Midbrain (tissue), 1 donor: ENCODE measurements around the gene DYNC2H1.

ENCODE experiments used
- DNase-seq: peaks from one replicate; lab custom pipeline; 2025; lab: John Stamatoyannopoulos, UW

The DYNC2H1 gene

DNA sequence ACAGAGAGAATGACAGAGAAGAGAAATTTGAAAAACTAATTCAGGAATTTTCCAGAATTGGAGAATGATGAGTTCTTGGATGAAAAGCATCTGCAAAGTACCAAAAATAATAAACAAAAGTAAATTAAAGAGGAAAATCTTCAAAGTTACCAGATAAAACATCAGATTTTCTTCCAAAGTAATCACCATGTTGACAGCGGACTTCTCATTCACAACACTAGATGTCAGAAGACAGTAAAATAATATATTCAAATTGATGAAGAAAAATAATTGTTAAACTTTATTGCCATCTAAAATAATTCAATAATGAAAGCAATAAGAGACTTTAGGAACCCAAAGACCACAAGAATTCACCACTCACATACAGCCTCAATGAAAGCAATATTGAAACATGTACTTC is 355.2 kb downstream of the DYNC2H1 start:
- no peak for DNase-seq

DNA sequence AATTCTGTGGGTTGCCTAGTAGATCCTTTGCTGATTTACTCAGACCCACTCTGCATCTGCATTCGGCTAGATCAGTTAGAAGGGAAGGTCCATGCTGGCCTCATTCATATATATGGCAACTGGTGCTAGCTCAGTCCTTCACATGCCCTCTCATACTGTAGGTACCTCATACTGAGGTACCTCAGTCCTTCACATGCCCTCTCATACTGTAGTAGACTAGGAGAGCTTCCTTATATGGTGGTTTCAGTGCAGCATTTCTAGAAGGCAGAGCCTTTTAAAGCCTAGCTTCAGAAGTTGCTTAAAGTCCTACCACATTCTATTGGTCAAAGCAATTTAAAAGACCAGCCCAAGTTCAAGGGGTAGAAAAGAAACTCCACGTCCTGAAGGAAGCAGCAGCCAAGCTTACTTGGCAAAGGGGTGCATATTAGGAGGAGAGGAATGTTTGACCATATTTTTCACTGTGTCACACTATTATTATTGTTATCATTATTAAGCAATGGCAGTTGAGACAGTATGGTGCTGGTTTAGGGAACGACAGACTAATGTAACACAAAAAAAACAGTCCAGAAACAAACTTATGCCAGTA is 356.4 kb downstream of the DYNC2H1 start:
- no peak for DNase-seq

DNA sequence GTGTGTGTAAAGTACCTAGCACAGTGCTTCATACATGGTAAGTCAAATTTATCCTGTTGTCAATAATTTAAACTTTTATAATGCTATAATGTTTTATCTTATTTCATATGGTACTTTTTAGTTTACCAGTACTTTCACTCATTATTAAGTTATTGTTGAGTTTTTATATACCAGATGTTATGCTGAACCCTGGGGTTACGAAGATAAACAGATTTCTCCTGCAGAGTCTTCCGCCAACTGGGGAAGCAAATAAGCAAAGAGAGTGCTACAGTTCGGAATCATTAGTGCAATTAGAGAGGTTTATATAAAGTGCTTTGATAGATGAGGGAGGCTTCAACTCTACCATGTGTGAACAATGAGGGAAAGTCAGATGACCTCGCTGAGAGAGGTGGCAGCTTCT is 362.3 kb downstream of the DYNC2H1 start:
- DNase-seq: no peak

DNA sequence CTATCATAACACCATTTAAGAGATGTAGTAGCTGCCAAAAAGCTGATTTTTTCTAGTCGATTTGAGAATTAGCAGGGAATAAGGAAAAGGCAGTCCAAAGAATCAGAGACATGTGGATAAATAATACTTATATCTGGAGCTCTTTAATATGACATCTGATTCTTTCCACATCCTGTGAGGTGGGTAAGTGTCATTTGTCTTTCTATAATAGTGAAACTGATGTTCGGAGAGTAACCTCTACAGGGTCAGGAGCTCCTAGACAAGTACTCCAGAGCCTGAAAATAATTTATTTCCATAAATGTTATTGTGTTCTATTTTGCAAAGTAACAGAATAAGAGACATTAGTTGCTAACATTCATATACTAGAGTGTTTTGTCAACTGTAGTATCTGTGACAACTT is 367.6 kb downstream of the DYNC2H1 start:
- no peak for DNase-seq

DNA sequence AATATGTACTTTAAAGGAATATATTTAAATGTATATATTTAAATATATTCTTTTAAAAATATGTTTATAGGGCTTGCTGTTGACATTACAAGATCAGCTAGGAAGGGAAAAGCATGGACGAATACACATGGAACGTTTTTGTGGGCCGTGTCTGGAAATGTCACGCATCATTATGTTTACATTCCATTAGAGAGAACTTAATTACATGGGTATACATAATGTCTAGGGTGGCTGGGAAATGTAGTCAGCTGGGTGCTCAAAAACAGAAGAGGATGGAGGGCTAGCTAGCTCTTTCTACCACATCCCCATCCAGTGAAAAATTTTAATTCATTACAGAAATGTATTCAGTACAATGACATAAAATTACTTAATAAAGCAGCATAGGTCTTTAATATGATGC is 371.2 kb downstream of the DYNC2H1 start:
- no peak for DNase-seq

DNA sequence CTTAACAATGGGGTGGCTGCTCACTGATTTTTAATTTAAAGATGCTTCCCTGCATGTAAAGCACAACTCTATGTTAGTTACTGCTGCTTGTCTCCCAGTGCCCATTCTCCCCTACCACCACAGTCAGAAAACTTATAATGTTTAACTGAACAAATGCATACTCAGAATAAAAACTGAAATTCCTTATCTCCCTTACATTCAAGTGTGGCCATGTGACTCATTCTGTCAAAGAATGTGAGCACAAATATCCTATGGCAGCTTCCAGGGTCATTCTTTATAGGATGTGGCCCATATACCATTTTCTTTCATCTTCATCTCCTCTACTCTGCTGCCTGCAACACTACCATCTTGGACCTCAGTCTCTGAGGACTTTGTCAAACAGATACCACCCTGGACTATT is 374.8 kb downstream of the DYNC2H1 start:
- DNase-seq: no peak

DNA sequence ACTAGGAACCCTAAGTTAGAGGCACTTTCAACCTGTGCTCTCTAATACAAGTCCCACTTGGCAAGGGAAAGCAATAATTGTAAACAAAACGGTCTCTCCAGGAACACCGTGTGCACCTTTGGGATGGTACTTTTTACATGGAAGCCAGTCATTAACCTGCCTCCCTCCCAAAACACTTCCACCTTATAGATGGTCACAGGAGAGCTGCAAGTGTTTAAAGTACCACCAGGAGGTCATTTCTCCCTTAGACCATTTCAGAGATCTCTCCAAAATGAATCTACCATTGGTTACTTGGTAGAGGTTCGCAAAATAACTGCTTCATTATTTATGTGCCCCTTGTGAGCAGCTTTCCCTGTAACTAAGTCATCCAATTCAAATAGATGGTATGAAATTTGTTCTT is 375.3 kb downstream of the DYNC2H1 start:
- DNase-seq: no peak

DNA sequence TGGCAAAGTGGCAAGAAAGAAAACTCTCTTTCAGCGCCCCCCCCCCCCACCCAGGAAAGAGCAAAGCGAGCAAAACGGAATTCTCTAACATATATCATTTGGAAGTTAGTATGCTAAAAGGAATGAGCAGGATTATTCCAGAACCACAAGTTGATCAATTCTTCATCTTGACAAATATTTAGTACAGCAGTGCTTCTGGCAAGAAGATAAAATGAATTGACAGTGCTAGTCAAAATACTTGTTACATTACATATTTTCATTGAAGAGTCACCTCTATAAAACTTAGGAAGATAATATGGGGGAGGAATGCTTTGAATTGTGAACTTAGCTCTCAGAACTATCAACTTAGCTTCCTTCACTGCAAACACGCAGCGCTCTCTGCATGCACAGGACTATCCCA is 377.4 kb downstream of the DYNC2H1 start:
- no peak for DNase-seq

DNA sequence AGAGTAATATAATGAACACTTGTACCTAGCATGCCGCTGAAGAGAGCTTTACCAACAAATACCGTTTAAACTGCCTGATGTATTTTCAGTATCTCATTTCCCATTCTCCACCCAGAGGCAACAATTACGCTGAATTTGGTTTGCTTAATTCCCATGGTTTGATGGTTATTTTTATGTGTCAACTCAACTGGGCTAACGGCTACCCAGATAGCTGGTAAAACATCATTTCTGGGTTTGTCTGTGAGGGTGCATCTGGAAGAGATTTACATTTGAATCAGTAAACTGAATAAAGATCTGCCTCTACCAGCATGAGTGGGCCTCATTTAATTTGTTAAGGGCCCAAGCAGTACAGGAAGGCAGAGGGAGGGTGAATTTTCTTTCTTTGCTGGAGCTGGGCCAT is 377.9 kb downstream of the DYNC2H1 start:
- no peak for DNase-seq

DNA sequence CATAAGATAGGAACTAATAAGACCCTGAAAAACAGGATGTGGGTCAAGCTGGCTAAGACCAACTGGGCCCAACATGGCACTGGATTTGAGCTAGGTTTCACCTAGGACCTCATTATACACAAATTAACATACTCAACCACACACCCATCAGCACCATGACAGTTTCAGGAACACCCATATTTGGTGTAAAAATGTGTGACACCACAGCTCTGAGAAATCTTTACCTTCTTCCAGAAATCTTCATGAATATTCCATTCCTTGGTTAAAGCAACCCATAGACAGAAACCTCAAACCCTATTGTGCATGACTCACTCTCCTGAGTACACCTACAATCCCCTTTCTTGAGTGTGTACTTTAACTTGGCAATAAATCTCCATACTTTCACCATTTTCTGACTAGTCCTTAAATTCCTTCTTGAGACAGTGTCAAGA is 378.8 kb downstream of the DYNC2H1 start:
- no peak for DNase-seq

DNA sequence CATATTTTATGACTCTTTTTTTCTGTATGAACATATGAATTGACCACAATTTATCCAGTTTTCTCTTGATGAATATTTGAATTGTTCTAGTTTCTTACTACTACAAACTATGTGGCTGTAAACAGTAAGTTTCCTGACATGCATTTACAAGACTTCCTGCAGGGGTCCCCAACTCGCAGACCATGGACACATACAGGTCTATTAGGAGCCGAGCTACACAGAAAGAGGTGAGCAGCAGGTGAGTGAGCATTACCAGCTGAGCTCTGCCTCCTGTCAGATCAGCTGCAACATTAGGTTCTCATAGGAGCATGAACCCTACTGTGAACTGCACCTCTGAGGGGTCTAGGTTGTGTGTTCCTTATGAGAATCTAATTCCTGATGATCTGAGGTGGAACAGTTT is 379.4 kb downstream of the DYNC2H1 start:
- DNase-seq: no peak

DNA sequence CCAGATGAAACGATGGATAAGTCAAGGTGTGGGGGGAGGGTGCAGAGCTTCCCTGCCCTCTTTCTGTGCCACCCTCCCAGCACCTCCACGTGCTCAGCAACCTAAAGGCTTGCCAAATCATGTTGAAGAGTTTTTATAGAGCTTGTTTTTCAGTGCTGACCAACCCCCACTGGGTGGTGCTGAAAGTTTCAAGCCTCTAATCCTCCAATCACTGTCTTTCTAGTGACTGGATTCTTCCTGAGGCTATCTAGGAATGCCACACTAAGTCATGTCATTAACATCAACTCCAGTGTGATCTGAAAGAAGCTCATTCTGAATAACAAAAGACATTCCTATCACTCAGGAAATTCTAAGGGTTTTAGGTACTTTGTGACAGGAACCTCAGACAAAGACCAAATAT is 382.6 kb downstream of the DYNC2H1 start:
- DNase-seq: no peak

DNA sequence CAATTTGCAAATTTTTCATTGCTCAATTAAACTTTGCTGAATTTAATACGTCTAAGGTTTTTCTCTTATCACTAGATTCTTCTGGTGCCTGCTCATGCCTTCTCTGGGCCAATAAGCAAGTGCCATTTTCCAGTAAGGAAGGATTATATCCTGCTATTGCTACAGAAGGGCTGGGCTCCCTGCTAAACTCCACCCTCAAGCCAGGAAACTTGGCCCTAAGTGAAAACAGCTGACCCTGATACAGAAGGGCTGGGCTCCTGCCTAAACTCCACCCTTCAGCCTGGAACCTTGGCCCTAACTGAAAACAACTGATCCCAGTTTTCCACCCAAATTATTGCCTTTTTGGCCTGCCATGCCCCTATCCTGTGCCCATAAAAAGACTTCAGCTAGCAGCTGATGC is 385.3 kb downstream of the DYNC2H1 start:
- DNase-seq: no peak

DNA sequence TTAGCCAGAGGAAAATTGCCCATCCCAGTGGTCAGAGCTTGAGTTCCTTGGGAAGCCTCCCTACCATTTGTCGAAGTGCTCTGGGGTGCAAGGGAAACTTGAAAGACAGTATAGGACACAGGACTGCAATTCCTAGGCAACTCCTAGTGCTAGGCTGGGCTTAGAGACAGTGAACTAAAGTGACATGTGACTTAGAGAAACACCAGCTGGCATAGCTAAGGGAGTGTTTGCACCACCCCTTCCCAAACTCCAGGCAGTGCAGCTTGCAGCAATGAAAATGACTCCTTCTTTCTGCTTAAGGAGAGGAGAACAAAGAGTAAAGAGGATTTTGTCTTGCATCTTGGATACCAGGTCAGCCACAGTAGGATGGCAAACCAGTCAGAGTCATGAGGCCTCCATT is 388.0 kb downstream of the DYNC2H1 start:
- no peak for DNase-seq

DNA sequence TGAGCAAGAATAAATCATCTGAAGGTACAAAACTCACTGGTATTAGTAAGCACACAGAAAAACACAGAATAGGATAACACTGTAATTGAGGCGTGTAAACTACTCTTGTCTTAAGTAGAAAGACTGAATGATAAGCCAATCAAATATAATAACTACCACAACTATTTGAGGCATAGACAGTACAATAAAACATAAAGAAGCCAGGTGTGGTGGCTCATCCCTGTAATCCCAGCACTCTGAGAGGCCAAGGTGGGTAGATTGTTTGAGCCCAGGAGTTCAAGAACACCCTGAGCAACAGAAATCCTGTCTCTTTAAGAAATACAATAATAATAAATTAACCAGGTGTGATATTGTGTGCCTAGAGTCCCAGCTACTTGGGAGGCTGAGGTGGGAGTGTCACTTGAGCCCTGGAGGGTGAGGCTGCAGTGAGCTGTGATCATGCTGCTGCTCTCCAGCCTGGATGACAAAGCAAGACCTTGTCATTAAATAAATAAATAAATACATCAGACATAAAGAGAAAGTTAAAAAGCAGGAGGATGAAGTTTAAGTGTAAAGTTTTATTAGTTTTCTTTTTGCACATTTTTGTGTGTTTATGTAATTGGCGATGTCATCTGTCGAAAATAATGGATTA is 390.6 kb downstream of the DYNC2H1 start:
- no peak for DNase-seq

DNA sequence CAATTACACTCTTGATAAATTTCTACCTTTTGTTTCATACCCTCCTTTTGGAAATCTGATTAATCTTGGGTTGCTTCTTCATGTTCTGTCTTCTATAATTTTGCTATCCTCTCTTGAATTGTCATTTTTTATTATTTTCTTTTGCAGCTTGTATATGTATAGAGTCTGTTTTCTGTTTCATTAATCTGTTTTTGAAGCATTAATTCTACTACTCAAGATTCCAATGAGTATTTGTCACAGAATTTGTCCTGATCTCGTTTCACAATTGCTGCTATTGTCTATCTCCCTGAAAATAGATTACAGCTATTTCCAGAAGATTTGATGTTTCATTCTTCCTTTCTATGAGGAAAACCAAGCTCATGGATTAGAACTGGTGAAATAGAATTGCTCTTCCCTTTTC is 406.1 kb downstream of the DYNC2H1 start:
- no peak for DNase-seq

DNA sequence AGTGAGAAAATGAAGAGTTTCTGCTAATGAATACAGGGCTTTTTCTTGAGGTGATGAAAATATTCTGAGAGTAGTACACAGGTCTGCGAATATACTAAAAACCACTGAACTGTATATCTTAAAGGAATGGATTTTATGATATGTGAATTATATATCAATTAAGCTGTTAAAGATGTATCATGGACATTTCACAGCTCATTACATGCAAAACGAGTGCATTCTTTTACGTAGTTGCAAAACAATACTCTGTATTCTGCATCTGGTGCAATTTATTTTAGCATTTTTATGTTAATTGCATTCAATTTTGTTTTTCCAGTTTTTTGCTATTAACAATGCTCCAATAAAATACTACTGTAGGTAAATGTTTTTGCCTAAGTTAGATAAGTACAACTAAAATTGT is 411.6 kb downstream of the DYNC2H1 start:
- no peak for DNase-seq

DNA sequence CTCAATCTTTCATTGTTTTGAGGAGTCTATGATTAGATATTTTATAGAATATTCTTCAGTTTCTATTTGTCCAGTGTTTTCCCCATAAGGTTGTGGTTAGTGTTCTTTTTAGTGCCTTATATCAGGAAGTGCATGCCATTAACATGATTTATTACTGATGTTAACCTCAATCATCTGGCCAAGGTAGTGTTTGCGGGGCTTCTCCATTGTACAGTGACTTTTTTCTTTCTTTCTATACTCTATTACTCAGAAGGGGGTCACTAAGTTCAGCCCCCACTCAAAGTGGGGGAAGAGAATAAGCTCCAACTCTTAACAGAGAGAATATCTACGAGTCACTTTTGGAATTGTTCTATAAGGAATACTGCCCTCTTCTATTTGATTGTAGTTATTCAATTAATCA is 415.8 kb downstream of the DYNC2H1 start:
- DNase-seq: no peak

DNA sequence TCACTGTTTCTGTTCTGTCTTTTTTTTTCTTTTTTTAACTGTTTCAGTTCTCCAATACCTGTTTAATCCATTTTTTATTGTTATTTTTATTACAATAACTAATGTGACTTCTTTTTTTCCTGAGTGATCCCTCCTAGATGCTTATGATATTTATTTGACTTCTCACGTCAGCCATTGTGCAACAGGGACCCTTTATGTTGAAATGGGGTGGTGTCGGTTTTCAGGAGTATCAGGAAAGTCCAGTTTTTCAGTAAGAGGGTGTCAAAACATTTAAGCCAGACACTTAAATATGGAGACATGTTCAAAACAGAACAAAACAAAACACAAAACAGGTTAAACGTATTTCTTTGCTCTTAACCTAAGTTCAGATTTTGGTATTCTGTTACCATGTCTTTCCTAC is 418.8 kb downstream of the DYNC2H1 start:
- DNase-seq: no peak

DNA sequence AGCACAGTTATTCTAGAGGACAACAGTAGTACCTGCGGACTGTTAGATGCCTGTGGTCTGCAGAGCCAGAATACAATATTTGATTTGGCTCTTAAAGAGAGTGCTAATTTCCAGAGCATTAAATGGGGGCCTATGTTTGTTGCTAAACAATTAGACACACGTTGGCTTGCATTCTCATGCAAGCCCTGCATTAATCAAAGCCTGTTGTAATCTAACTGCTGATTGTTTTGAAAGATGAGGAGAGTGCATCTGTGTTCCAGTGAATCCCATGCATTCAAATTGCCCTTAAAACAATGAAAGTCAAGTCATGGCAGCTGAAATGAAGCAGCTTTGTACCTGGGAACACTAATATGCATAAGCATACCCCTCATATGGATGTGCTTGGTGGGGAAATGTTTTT is 419.4 kb downstream of the DYNC2H1 start:
- no peak for DNase-seq

DNA sequence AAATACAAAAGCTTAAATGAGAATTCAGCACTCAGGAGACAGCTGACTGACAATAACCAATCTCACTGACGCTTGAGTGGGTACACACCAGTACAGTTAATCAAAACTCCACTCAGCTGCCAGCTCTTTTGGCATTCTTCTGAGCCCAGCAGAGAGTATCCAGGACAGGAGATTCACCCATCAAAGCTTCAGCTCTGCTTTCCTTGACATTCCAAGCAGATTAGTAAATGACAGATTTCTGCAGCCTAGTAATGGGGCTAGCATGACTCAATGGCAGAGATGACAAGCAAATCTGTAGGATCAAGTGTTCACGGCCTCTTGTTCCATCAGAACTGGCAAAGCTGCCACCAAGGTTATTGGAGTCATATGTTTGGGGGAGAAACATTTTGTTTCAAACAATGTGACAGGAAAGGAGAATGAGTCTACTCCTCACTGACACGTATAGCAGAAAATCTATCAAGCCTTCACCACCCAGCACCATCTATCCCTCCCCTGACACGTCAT is 420.0 kb downstream of the DYNC2H1 start:
- no peak for DNase-seq
